HG03045 (cell line): ENCODE data around the gene TRABD.

Experiments
- ATAC-seq: cut with Tn5 transposase; IDR thresholded peaks from one replicate; pipeline ENCODE4 v1.9.1; 2021; ENCODE audit warnings: mild to moderate bottlenecking, moderate library complexity; ENCODE audit not compliant: unreplicated experiment

TRABD gene

GRCh38 chr22:50173311-50173982 lies 12.3 kb upstream of the TRABD start:
- no peak for ATAC-seq

GRCh38 chr22:50173983-50174355 lies 11.7 kb upstream of the TRABD start:
- no peak for ATAC-seq

- no peak for ATAC-seq
Measured at GRCh38 chr22:50174382-50175190, 11.1 kb upstream of the TRABD start.

GRCh38 chr22:50175191-50175461 lies 10.6 kb upstream of the TRABD start:
- ATAC-seq, result no peak

- no peak for ATAC-seq
Measured at GRCh38 chr22:50175921-50176849, 9.5 kb upstream of the TRABD start.

GRCh38 chr22:50176850-50177536 lies 8.7 kb upstream of the TRABD start:
- ATAC-seq, result no peak

- no peak for ATAC-seq
Measured at GRCh38 chr22:50177537-50178470, 7.9 kb upstream of the TRABD start.

- no peak for ATAC-seq
Measured at GRCh38 chr22:50178471-50178864, 7.2 kb upstream of the TRABD start.

GRCh38 chr22:50178871-50179869 lies 6.5 kb upstream of the TRABD start:
- ATAC-seq, result no peak

GRCh38 chr22:50179937-50180726 lies 5.6 kb upstream of the TRABD start:
- ATAC-seq, result no peak

GRCh38 chr22:50180727-50181521 lies 4.8 kb upstream of the TRABD start:
- ATAC-seq, result no peak

GRCh38 chr22:50182176-50183081 lies 3.3 kb upstream of the TRABD start:
- ATAC-seq, result no peak

- ATAC-seq, result no peak
Measured at GRCh38 chr22:50183141-50183971, 2.4 kb upstream of the TRABD start.

GRCh38 chr22:50184004-50184901 lies 1.5 kb upstream of the TRABD start:
- ATAC-seq, result no peak
